Tibial nerve (tissue), 3 donors: Measurements from ENCODE around the gene GSE1.

Experiments
- CTCF ChIP-seq, 5 experiments: fragments of 200-600 bp in 3 of 5; fragments of 450-650 bp in 2 of 5; sonication (generic) in 3 of 5; IDR thresholded peaks; one replicate each; pipeline ENCODE4 v1.5.1; 2016 to 2019; ENCODE audit warnings: antibody characterized with exemption in 5 of 5, mild to moderate bottlenecking in 3 of 5, moderate library complexity in 2 of 5
- POLR2A ChIP-seq, 2 donors: fragments of 450-650 bp; IDR thresholded peaks; one replicate each; pipeline ENCODE4 v1.6.1; 2017; ENCODE audit warnings: antibody characterized with exemption in 2 of 2, mild to moderate bottlenecking in 2 of 2, moderate library complexity in 2 of 2

GRCh38 chr16:85603203-85603755 is 9.8 kb upstream of the GSE1 start:
- TF ChIP-seq CTCF (IDR thresholded peaks at IDR 0.05) (no peak), POLR2A (IDR thresholded peaks at IDR 0.05) (no peak)
